UCSD-AML1 (cell line): ENCODE measurements around the gene C1QB.

Source experiments
- DNase-seq: peaks from one replicate; lab custom pipeline; 2025; ENCODE audit not compliant: unreplicated experiment; lab: John Stamatoyannopoulos, UW

Gene C1QB, protein sequence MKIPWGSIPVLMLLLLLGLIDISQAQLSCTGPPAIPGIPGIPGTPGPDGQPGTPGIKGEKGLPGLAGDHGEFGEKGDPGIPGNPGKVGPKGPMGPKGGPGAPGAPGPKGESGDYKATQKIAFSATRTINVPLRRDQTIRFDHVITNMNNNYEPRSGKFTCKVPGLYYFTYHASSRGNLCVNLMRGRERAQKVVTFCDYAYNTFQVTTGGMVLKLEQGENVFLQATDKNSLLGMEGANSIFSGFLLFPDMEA

DNA sequence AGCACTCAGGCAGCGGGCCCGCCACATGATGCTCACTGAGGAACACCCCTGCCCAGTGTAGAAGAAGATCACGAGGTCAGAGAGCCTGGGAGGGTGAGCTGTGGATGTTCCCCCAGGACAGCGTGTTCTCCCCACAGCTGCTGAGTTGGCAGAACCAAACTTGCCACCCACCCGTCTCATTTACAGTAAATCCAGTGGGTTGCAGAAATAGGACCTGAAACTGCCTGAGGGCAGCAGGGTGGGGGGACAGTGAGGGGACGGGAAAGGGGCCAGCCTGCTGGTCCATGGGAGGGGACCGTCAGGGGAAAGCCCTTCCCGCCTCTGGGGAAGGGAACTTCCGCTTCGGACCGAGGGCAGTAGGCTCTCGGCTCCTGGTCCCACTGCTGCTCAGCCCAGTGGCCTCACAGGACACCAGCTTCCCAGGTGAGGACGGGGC, at the start of gene C1QB:
TSS of gene C1QB (plus strand) at position 356 of the 436 bp plus-strand sequence. CDS start 6,227 bp downstream, outside the sequence.
- DNase-seq = no peak

DNA sequence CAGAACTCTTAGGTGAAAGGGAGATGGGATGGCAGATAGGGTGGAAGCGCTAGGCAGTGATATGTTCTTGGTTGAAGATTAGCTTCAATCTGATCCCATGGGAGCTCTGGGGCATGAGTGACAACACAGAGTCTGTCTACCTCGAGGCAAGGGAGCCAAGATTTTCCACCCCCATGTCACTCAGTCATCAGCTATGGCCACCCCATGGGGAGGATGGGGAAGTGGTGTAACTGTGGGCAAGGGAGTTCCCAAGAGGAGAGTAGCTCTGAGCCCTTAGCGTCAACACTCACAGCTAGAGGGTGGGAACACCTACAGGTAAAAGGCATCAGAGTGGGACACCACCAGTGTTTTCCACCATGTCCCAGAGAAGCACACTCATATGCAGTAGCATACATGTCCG, 46.9 kb upstream of the C1QB start:
- no peak for DNase-seq

DNA sequence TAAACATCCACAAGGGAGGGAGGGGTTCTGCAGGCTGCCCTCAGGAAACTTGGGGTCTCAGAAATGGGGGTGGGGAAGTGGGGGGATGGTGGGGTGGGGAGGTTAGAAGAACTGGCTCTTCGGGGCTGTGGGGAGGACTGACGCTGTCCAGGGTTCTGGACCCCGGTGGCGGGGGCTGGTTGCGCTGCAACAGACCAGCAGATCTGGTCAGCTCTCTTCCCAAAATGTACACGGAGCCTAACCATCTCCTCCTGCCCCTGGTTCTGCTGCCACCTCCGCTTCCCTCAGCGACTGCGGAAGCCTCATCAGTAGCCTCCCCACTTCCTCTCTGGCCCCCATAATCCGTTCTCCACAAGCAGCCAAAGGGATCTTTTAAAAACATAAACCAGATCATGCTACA, 45.9 kb upstream of the C1QB start:
- DNase-seq = no peak

DNA sequence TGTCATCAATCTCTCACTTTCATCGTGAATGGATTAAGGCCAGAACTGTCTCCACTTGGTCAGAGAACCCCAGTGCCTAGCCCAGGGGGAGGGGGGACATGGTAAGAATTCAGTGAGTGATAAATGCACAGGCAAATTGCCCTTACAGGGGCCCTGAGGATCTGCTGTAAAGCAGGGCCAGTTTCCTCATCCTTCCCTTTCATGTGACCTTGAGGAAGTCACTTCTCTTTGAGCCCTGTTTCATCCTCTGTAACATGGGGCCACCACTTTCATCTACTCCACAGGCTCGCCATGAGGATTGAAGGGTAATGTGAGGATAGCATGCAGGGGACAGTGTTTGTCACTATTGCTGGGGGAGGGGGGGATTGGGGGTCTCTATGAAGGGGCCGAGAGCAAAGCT, 44.7 kb upstream of the C1QB start:
- no peak for DNase-seq

DNA sequence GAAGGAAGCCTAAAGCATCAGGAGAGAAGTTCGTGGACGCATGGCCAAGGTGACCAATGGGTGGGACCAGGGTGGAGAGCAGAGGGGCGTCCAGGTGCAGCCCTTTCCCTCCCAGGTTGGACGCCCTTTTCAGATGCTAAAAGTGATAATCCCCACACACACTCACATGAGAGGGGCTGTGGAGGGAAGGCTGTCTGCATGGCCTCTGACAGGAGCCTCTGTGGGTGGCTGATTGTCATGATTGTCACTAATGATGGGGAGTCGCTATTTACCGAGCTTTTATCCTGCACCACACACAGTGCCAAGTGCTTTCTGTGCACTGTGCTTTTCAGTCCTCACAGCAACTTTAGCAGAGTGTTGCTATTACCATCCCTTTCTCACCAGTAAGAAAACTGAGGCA, 43.7 kb upstream of the C1QB start:
- no peak for DNase-seq

DNA sequence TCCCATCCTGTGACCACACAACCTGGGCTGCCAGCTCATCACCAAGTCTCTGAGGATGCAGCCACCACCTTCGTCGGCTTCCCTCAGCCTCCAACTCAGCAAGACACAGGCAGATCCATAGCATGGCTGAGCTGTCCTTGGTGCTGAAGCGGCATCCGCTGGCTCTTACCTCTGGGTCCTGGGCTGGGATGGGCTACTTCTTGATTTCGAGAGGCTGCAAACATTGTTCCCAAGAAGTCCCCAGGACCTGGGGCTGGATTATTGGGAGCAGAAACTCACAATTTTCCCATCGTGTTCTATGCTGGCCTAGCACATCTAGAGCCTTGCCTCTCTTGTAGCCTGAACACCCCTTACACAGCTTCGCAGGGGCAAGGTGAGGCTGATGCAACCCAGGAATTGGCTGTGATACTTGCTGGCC, 41.5 kb upstream of the C1QB start:
- DNase-seq = peak; percentile 49

DNA sequence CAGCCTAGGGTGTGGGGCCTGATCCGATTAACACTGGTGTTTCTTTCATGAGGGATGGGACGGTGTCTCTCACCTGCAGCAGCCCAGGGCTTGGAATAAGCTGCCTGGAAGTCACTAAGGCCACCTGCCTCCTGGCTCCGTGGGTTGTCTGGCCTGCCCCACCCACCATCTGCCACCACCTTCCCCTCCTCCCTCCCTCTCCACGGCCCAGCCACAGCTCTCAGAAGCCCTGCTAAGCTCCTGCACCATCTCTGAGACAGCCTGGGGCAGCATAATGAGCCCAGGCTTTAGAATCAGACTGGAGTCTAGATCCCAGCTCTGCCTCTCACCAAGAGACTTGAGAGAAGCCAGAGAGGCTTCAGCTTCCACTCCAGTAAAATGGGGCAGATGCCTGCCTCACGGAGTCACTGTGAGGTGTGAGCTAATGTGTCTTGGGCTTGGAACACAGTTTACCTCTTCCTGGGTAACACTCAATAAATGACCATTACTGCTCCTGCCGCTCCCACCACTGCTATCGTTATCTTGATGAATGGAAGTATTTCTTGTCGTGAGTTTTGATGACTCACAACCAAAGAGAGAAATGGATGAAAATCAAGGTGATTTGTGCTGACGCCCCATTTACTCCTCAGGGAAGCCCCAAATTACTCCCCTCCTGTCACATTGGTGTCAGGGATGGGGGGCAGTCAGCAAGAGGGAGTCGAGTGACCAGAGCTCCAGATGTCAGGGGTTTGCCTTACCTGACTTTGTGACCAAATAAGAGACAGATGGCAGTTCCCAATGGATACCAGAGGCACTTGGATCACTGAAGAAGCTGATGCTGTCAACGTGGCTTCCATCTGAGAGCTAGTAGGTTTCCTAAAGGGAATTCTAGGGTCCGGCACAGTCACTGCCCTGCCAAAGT, 40.1 kb upstream of the C1QB start:
- DNase-seq = no peak

DNA sequence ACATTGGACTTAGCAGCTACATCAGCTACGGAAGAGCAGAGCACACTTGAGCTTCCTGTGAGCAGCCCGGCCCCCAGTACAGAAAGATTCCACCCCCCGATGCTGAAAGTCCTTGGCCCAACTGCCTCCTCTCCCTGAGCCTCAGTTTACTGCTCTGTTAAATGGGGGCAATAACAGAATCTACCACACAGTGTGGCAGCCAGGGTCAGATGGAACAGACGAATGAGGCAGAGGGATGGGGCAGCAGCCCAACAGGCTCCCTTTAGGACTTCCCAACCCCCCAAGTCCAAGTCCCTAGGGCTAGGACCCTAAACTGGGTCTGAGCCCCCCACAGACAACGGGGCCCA, 39.5 kb upstream of the C1QB start:
- no peak for DNase-seq

DNA sequence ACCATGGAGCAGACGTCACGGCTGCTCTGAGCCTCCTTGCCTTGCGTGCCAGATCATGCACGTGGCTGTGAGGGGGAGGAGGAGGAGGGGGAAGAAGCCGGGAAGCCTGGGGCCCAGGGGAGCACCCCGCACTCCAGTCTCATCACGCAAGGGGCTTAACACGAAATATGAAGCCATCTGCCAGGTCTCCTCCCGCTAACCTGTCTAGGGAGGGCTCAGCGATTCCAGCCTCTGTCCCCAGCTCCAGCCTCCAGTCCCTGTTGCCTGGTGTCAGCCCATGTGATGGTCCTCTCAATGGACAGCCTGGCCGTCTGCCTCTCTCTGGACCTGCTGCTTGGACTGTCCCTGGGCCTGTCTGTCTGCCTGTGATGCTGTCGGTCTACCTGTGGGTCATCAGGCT, 39.1 kb upstream of the C1QB start:
- DNase-seq = no peak

DNA sequence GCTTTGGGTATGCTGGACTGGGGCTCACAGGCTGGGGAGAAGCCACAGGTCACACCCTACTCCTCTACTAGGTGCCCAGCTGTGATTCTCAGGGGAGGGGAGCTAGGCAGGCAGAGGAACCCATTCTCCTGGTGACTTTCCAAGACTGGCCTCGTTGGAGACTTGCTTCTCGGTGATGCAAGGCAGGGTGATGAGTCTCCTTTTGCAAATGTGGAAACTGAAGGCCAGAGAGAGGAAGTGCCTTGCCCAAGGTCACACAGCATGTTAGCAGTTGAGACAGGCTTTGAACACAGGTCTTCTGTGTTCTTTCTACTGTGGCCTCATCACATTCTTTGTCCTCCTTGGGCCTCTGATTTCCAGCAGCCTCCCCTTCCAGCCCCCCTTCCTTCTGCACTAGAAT, 37.1 kb upstream of the C1QB start:
- DNase-seq = no peak

DNA sequence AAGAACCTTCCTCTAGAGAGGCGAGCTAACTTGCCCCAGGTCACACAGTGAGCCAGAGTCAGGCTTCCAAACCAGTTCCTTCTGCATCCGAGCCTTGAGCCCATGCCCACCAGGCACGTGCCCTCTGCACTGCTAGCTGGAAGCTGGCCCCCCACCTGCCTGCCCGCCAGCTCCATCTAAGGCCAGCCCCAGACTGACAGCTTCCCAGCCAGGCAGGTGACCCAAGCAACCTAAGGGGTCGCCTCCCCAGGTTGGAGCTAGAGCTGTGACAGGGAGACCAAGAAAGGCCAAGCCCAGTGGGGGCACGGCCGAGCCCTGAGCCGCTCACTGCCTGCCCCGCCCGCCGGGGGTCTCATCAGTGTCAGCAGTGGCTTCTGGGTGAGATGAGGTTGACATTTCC, 36.5 kb upstream of the C1QB start:
- DNase-seq = no peak

DNA sequence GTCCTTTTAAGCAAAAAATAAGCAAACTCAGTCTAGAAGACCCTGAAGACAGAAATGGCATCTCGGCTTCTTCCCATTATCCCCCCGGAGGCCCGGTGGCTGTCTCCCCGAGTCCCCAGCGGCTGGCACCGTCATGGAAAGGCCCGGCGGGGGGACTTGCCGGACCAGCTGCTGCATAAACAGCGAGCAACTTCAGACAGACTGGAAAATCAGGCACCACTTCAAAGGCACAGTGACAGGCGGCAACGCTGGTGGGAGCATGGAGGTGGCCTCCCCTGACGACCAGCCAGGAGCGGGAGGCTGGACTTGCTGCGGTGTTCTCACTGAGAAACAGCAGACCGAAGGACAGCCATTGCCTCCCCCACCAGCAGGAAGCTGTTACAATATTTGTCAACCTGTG, 35.0 kb upstream of the C1QB start:
- no peak for DNase-seq

DNA sequence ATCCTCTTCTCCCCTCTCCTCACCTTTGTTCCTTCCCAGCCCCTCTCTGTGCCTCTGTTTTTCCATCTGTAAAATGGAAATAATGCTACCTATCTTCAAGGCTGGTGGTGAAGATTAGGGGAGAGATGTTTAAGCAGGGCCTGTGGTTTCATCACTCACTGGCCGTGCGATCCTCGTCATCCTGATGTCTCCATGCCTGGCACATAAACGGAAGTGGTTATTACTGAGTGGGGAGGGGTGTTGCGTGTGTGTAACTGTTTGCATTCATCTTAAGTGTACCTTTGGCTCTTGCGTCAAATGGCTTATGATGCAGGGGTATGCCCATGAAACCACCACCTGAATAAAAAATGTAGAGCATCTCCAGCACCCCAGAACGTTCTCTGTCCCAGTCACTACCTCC, 33.8 kb upstream of the C1QB start:
- DNase-seq = no peak

DNA sequence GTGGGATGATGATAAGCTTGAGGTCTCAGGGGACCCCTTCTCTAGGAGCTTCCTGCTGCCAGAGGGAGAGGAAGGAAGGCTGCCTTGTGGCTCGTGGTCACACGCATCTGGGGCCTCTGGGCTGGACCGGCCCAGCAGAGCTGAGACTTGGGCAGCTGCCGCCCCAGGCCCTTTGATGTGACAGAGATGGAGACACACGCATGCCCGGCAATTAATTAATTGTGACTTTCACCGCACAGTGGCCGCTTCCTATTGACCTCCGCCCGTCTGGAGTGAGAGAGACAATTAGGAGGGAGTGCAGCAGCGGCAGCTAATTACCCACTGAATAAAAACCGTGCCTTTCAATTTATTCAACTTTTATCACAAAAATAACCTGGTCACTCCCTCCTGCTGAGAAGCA, 33.2 kb upstream of the C1QB start:
- DNase-seq = no peak

DNA sequence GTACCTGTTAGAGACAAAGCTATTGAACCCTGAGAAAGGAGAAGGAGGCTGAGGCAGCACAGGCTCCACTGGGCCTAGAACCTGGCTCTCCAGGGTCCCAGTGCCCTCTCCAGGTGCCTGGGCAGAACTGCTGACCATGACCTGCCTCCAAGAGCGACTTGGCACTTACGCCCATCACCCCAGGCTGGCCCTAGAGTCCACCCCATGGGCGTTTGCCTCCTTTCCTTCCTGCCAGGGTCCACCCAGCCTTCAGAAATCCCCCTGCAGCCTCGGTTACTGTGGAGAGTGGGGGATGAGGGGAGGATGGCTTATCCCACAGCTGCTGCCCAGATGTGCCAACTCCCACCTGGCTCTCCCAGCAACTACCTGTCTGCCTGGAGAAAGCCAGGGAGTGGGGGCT, 31.3 kb upstream of the C1QB start:
- no peak for DNase-seq

DNA sequence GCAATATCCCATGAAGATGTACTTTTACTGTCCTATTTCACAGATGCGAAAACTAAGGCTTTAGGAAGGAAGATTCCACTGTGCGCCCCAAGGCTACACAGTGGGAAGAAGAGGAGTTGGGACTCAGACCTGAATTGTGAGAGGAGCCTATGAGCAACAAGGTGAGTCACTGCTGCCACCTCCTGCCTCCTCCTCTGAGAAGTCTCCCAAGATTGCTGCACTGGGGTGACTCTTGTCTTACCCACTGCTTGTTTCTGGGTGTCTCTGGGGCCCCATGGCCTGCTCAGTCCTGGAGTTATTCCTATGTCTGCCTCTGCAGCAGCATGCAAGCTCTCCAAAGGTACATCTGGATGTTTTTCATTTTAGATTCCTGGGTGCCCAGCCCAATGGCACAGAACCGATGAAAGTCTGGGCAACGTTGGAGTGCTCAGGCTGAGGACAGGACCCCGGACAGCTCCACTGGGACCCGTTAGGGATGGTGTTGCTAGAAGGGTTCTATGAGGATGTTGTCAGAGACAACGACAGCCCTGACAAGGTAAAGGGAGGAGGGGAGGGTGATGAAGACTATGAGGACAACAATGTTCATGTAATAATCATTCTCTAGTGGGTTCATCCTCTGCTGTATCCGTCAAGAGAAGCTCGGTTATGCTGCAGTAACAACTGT, 27.6 kb upstream of the C1QB start:
- no peak for DNase-seq

DNA sequence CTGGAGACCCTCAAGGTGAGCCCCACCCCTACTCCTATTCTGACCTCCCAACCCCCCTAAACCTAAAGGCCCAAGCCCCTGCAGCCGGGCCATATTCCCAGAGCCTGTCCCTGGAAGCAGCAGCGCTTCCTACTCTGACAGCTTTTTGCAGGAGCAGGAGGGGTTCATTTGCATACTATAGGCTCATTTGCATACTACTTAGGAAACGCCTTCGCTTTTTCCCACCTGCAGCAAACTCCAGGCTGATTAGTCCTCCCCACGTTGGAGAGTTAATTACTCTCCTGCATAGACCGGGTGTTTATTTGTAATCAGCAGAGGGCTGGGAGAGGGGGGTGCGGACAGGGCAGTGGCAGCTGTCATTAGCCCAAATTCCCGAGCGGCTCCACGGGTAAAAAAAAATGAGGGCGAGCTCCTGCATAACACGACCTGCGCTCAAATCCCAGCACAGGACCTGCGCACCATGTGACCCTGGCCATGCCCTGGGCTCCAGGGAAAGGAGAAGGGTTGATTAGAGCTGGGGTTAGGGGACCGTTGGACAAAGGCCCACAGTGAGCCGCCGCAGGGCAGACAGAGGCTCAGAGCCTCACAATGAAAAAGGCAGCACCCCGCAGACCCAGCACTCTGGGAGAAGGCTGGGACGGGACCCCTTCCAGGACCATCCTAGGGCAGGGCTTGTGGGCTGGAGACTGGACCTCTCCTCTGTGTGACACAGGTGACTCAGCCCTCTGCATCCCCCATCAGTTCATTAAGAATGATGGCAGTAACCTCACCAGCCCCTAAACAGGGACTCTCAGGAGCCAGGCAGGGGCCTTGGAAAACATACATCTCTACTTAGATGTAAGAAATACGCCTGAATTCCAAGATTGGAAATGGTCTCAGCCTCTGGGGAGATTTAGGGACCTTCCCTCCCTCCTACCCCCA, 26.5 kb upstream of the C1QB start:
- no peak for DNase-seq

DNA sequence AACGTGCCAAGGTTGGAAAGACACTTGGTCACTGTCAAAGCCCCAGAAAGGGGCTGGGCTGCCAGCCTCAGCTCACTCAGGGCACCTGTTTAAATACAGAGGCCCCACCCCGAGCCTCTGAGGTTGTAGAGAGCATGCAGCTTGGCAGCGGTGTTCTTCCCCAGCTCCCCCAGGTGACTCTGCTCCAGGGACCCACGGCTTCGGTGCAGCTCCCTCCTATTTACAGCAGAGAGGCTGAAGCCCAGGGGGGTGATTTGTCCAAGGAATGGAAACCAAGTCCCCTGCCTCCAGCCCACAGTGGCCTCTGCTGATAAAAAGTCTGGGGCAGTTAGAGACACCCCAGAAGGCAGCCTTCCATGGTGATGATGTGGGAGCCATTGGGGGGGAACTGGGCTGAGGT, 25.7 kb upstream of the C1QB start:
- DNase-seq = no peak

DNA sequence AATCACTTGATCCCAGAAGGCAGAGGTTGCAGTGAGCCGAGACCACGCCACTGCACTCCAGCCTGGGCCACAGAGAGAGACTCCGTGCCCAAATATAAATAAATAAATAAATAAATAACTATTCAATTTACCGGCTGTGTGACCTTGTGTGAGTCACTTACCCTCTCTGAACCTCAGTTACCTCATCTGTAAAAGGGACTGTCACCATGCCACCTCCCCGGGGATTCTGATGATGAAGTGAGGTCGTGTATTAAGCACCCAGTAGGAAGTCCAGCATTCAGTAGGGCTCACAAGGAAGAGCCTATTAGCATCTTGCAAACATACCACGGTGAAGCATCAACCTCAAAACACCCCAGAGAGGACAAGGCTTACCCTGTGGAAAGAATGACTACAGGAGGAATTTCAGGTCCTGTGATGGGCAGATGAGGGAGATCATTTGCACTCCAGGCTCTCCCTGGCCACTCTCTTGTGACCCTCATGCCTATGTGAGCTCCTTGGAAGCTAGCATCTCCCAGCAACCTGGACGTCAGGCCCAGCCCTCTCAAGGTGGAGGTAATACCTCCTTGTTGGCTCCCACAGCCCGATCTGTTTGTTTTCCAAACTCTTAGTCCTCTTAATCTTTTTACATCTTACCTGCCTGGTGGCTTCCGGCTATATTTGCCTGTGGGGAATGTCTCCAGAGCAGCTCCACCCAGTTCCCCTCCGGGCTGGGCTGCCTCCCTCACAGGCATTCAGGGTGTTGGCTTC, 24.2 kb upstream of the C1QB start:
- DNase-seq = no peak

DNA sequence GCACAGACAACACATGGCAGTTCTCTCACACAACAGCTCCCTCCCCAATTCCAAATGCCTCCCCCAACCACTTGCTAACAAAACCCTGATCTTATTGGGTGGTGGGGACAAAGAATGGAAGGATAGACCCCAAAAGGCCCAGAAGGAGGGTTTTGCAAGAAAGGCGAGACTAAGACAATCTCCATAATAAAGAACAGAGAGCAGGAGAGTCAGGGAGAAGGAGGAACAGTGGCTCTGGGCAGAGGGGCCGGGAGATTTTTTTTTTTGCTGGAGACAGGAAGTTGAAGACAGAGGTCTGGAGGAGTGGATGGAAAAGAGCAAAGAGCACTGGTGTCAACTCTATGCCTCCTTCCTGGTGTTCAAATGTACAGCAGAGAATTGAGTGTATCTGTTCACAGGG, 23.1 kb upstream of the C1QB start:
- no peak for DNase-seq
